A549 treated with Mapracorat at 1 μM for 4 hours (cell line): ENCODE results near the gene ACOT2. TPM values are rescaled to one million over a fixed set of nuclear protein-coding genes. Genes with fewer than 3 reads are reported as not detected.

Experiments used
- total RNA-seq: library from RNA; stranded (reverse); fragments of 200-300 nt; extraction: Qiagen RNA extraction; gene quantifications from 5 replicates; pipeline ENCODE4 v1.2.3, GENCODE V29; 2022

Gene ACOT2, protein sequence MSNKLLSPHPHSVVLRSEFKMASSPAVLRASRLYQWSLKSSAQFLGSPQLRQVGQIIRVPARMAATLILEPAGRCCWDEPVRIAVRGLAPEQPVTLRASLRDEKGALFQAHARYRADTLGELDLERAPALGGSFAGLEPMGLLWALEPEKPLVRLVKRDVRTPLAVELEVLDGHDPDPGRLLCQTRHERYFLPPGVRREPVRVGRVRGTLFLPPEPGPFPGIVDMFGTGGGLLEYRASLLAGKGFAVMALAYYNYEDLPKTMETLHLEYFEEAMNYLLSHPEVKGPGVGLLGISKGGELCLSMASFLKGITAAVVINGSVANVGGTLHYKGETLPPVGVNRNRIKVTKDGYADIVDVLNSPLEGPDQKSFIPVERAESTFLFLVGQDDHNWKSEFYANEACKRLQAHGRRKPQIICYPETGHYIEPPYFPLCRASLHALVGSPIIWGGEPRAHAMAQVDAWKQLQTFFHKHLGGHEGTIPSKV
- 42.3 to 55.0 TPM (median 54.1 TPM) in 5 replicates for total RNA-seq

DNA sequence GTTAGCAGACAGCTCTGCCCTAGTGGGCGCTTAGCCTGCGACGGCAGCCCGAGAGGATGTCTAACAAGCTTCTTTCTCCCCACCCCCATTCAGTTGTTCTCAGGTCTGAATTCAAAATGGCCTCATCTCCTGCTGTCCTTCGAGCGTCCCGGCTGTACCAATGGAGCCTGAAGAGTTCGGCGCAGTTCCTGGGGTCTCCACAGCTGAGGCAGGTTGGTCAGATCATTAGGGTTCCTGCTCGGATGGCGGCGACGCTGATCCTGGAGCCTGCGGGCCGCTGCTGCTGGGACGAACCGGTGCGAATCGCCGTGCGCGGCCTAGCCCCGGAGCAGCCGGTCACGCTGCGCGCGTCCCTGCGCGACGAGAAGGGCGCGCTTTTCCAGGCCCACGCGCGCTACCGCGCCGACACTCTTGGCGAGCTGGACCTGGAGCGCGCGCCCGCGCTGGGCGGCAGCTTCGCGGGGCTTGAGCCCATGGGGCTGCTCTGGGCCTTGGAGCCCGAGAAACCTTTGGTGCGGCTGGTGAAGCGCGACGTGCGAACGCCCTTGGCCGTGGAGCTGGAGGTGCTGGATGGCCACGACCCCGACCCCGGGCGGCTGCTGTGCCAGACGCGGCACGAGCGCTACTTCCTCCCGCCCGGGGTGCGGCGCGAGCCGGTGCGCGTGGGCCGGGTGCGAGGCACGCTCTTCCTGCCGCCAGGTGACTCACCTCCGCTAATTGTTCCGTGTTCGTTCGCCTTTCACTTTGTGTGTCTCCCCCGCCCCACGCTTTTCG lies at the start of gene ACOT2:
Gene ACOT2 (plus strand): TSS at position 29 of the 774 bp plus-strand sequence. CDS start 28 bp downstream, at position 57.

DNA sequence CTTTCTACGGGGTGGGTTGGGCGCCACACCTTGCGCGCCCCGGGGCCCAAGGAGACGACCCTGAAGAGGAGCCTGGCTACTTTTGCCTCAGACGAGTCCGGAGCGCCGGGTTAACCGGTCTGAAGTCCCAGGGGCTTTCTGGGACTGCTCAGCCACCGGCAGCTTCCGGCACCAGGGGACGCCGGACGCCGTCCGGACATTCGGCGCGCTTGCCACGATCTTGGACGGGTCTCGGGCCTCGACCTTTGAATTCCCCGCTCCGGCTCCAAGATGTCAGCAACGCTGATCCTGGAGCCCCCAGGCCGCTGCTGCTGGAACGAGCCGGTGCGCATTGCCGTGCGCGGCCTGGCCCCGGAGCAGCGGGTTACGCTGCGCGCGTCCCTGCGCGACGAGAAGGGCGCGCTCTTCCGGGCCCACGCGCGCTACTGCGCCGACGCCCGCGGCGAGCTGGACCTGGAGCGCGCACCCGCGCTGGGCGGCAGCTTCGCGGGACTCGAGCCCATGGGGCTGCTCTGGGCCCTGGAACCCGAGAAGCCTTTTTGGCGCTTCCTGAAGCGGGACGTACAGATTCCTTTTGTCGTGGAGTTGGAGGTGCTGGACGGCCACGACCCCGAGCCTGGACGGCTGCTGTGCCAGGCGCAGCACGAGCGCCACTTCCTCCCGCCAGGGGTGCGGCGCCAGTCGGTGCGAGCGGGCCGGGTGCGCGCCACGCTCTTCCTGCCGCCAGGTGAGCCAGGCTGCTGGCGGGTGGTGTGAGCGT lies 22.9 kb downstream of the ACOT2 start, which contains the start of gene ACOT4:
Gene ACOT4 (plus strand): TSS at position 184 of the 760 bp plus-strand sequence. CDS start 87 bp downstream, at position 271.

DNA sequence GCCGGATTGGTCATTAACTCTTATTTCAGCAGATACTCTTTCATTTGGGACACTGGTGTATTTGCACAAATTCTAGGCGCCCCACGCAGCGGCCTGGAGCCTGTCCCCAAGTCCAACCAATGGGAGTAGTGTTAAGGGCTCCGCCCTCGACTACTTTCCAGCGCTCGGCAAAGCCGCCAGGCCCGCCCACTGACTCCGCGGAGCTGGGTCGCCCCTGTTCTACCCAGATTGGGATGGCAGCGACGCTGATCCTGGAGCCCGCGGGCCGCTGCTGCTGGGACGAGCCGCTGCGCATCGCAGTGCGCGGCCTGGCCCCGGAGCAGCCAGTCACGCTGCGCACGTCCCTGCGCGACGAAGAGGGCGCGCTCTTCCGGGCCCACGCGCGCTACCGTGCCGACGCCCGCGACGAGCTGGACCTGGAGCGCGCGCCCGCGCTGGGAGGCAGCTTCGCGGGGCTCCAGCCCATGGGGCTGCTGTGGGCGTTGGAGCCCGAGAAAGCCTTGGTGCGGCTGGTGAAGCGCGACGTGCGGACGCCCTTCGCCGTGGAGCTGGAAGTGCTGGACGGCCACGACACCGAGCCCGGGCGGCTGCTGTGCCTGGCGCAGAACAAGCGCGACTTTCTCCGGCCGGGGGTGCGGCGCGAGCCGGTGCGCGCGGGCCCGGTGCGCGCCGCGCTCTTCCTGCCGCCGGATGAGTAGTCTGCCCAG lies 43.5 kb downstream of the ACOT2 start, which contains the start of gene ACOT6:
Gene ACOT6 (plus strand): TSS at position 179 of the 707 bp plus-strand sequence. CDS start 55 bp downstream, at position 234.

Other genes starting within 250 kb of the ACOT2 start
- 33.6 to 42.4 TPM (median 39.6 TPM) in 5 replicates for gene NUMB, start 110.7 kb upstream of the ACOT2 start, total RNA-seq
- gene RIOX1, start 78.3 kb upstream of the ACOT2 start, total RNA-seq, result 19.1 to 25.2 TPM (median 24.4 TPM) in 5 replicates
- gene ACOT1, start 32.1 kb upstream of the ACOT2 start, total RNA-seq, result 6.0 to 8.8 TPM (median 7.8 TPM) in 5 replicates
- gene HEATR4, start 10.3 kb upstream of the ACOT2 start, total RNA-seq, result 0.05 to 0.26 TPM (median 0.18 TPM) in 3 of 5 replicates, not detected in the others
- 1.8 to 2.0 TPM (median 1.9 TPM) in 5 replicates for gene ACOT4, start 22.7 kb downstream of the ACOT2 start, total RNA-seq
- gene ACOT6, start 43.3 kb downstream of the ACOT2 start, total RNA-seq, result not detected in 5 replicates
- 7.4 to 12.5 TPM (median 10.2 TPM) in 5 replicates for gene DNAL1, start 75.8 kb downstream of the ACOT2 start, total RNA-seq
- 56.9 to 62.2 TPM (median 59.3 TPM) in 5 replicates for gene PNMA1, start 145.2 kb downstream of the ACOT2 start, total RNA-seq